ENCODE results near the gene USP33.
"Not testable (repeated sequence)": the region's sequence is repeated elsewhere in the genome, so short reads cannot be mapped to it uniquely, and the experiment has no call there.

USP33 gene

GRCh38 chr1:77759071-77760028 lies at the start of gene USP33:
Gene USP33 (minus strand): TSS chr1:77759852. CDS start chr1:77741697, 18,155 bp downstream.
- DNase-seq: peak; percentile 89 to 90

GRCh38 chr1:77803371-77803770 lies 43.7 kb upstream of the USP33 start:
- DNase-seq: no peak

- DNase-seq: no peak
Measured at GRCh38 chr1:77802026-77802425, 42.4 kb upstream of the USP33 start.

- no peak for DNase-seq
Measured at GRCh38 chr1:77797991-77798390, 38.3 kb upstream of the USP33 start.

- no peak for DNase-seq
Measured at GRCh38 chr1:77796695-77797405, 37.2 kb upstream of the USP33 start.

GRCh38 chr1:77794550-77794949 lies 34.9 kb upstream of the USP33 start:
- DNase-seq: no peak

- not testable (repeated sequence) for DNase-seq
Measured at GRCh38 chr1:77786093-77786741, 26.6 kb upstream of the USP33 start.

- DNase-seq: no peak
Measured at GRCh38 chr1:77783141-77783540, 23.5 kb upstream of the USP33 start.

- DNase-seq: no peak
Measured at GRCh38 chr1:77781683-77782082, 22.0 kb upstream of the USP33 start.

- peak; percentile 89 to 92 for DNase-seq
Measured at GRCh38 chr1:77779529-77780281, 20.1 kb upstream of the USP33 start, which contains the start of gene MIGA1. Gene MIGA1 (plus strand): TSS chr1:77779649. CDS start chr1:77783253, 3,604 bp downstream.

GRCh38 chr1:77776007-77776700 lies 16.5 kb upstream of the USP33 start:
- no peak for DNase-seq

GRCh38 chr1:77768006-77768405 lies 8.4 kb upstream of the USP33 start:
- no peak for DNase-seq

- DNase-seq: no peak
Measured at GRCh38 chr1:77762072-77762476, 2.4 kb upstream of the USP33 start.

GRCh38 chr1:77757603-77758002 lies 2.0 kb downstream of the USP33 start:
- DNase-seq: no peak

GRCh38 chr1:77757066-77757584 lies 2.5 kb downstream of the USP33 start:
- no peak for DNase-seq

- DNase-seq: no peak
Measured at GRCh38 chr1:77756052-77756754, 3.4 kb downstream of the USP33 start.

GRCh38 chr1:77749489-77749888 lies 10.2 kb downstream of the USP33 start:
- DNase-seq: not testable (repeated sequence)

- DNase-seq: no peak
Measured at GRCh38 chr1:77744576-77744975, 15.1 kb downstream of the USP33 start.

GRCh38 chr1:77742011-77742555 lies 17.6 kb downstream of the USP33 start:
- DNase-seq: no peak

GRCh38 chr1:77741316-77741715 lies 18.3 kb downstream of the USP33 start:
- no peak for DNase-seq

GRCh38 chr1:77739235-77739634 lies 20.4 kb downstream of the USP33 start:
- DNase-seq: no peak
